Measurements from ENCODE around the gene DES. TPM values are rescaled to one million over a fixed set of nuclear protein-coding genes. Genes with fewer than 3 reads are reported as not detected.

Gene DES
- total and polyA plus RNA-seq, 2 of the 13 experiments (the other 11 are each of a cell fraction or from before 2014, with no cell fraction given) = not detected

GRCh38 chr2:219388121-219388906 is 29.9 kb upstream of the DES start (continued):
- TF ChIP-seq ZNF180 (CRISPR knock-in tag; IDR thresholded peaks at IDR 0.05; ENCODE audit: borderline replicate concordance, low read depth) (no peak), SMARCE1 (IDR thresholded peaks at IDR 0.05; ENCODE audit: borderline replicate concordance) (no peak), KMT2A (CRISPR knock-in tag; IDR thresholded peaks at IDR 0.05) (peak; percentile 25; the same call in 1 of the 2 replicates), ZNF253 (CRISPR knock-in tag; IDR thresholded peaks at IDR 0.05; ENCODE audit: borderline replicate concordance) (no peak), CBFB (CRISPR knock-in tag; IDR thresholded peaks at IDR 0.05) (no peak), ZNF577 (CRISPR knock-in tag; IDR thresholded peaks at IDR 0.05; ENCODE audit: borderline replicate concordance, low read depth) (no peak), TFAP4 (IDR thresholded peaks at IDR 0.05; ENCODE audit: borderline replicate concordance, low read depth) (no peak), HINFP (CRISPR knock-in tag; IDR thresholded peaks at IDR 0.05; ENCODE audit: low read depth) (peak; percentile 93; the same call in 1 of the 2 replicates), SCMH1 (CRISPR knock-in tag; IDR thresholded peaks at IDR 0.05; ENCODE audit: borderline replicate concordance) (no peak), ONECUT2 (CRISPR knock-in tag; IDR thresholded peaks at IDR 0.05) (no peak), ZNF101 (CRISPR knock-in tag; IDR thresholded peaks at IDR 0.05; ENCODE audit: borderline replicate concordance, low read depth) (no peak), HNRNPLL (IDR thresholded peaks at IDR 0.05; ENCODE audit: low read depth, low read length, poor library complexity, severe bottlenecking) (peak; percentile 79), HNRNPUL1 (IDR thresholded peaks at IDR 0.05; ENCODE audit: low read depth, low read length) (no peak), FOXP1 (IDR thresholded peaks at IDR 0.05) (no peak), FOXP1 (CRISPR knock-in tag; IDR thresholded peaks at IDR 0.05) (no peak), SIX1 (CRISPR knock-in tag; IDR thresholded peaks at IDR 0.05; ENCODE audit: borderline replicate concordance) (no peak), TOPORS (CRISPR knock-in tag; IDR thresholded peaks at IDR 0.05) (no peak), SETDB1 (CRISPR knock-in tag; IDR thresholded peaks at IDR 0.05; ENCODE audit: borderline replicate concordance) (no peak), GABPA (IDR thresholded peaks at IDR 0.05; ENCODE audit: low read depth, low read length) (no peak), GABPA (CRISPR knock-in tag; IDR thresholded peaks at IDR 0.05; ENCODE audit: low read depth) (0 out of 2 replicates have a peak, but pooled peaks have one; percentile 18), U2AF2 (IDR thresholded peaks at IDR 0.05; ENCODE audit: low read depth, low read length) (no peak), RFXAP (CRISPR knock-in tag; IDR thresholded peaks at IDR 0.05; ENCODE audit: borderline replicate concordance) (0 out of 2 replicates have a peak, but pooled peaks have one; percentile 52), GATAD2A (CRISPR knock-in tag; IDR thresholded peaks at IDR 0.05) (peak; percentile 15), ZNF800 (CRISPR knock-in tag; IDR thresholded peaks at IDR 0.05) (no peak; the same call in 1 of the 2 replicates)

Data from HepG2 (cell line).